Measurements from ENCODE around the gene NOTCH1.

Gene NOTCH1

DNA sequence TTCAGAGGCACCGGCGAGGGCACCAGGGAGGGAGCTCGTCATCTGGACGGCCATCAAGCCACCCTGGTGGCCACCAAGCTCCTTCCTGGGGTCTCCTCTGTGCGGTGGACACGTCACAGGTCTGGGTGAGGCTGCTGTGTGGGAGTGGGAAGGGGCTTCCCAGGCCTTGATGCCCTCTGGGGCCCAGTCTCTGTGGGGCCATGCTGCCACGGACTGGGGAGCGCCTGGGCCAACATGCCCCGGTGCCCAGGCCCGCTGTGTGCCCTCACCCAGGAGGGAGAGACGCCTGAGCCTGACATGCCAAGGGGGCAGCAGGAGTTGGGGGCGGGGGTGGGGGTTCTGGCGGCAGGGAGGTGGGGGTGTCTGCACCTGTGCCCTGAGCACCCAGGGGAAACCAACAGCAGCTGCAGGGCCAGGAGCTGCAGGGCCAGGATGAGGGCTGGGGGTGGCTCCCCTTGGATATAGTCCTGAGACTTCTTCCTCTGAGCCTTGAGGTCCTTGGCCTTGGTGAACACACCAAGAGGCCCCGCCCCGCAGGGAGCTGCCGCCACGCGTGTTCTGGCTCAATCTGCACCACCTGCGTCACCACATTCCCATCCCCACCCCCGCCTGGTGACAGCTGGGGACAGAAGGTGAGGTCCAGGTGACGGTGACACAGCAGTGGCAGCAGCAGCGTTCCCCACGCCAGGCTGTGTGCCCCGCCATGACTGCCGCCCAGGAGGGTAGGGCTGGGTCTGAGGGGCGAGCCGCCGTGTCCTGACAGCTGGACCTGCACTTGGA lies 47.7 kb downstream of the NOTCH1 start:
- no peak for DNase-seq

DNA sequence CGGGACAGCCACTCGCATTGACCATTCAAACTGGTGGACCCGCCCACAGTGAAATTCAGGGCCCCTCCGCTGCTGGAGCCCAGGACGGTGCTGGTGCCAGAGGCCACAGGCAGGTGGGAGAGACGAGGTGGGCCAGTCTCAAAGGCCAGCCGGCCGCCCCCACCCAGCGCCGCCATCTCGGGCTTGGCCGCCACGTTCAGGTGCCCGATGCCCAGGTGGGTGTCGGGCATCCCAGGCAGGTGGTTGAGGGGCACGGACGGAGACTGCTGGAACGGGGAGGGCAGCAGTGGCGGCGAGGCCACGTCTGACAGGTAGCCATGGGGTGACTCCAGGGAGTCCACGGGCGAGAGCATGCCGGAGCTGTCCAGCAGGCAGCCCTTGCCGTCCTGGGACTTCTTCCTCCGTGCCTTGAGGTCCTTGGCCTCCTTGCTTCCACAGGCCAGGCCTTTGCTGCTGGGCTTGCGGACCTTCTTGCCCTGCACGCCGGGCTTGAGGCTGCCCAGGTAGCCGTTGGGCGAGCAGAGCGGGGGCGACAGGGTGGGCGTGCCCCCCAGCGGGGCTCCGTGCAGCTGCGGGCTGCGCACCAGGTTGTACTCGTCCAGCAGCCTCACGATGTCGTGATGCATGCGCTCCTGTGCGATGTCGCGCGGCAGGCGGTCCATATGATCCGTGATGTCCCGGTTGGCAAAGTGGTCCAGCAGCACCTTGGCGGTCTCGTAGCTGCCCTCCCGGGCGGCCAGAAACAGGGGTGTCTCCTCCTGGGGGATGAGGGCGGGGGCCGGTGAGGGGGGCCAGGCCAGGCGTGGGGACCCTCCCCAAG lies 48.8 kb downstream of the NOTCH1 start:
- DNase-seq: no peak

DNA sequence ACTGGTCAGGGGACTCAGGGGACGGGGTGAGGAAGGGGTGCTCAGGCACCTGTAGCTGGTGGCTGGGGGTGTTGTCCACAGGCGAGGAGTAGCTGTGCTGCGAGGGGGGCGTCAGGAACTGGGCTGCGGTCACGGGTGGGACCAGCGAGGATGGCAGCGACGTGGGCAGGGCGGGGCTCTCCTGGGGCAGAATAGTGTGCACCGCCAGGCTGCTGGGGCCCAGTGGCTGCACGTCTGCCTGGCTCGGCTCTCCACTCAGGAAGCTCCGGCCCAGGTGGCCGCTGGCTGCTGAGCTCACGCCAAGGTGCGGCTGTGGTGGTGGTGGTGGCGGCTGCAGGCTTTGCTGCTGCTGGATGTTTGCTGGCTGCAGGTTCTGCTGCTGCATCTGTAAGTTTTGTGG lies 49.7 kb downstream of the NOTCH1 start:
- DNase-seq: no peak

DNA sequence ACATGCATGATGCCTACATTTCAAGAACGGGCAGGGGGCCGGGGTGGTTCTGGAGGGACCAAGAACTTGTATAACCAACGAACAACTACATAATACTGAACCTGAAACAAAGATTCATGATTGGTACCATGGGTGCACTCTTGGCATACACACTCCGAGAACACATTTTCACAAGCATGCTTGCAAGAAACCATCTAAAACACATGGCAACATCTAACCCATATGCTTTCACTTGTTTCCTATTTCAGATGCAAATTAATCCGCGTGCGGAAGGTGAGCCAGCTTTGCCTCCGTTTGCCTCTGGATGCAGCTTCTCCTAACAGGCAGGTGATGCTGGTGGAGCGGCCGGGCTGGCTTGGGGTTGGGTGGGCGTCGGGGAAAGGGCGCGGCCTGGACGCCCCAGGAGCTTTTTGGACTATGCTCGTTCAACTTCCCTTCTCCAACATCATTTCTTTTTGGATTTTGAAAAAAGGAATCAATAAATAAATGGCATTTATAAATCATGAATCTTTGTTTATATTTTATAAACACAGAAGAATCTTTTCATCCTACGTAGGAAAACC lies 50.5 kb downstream of the NOTCH1 start:
- DNase-seq: no peak

DNA sequence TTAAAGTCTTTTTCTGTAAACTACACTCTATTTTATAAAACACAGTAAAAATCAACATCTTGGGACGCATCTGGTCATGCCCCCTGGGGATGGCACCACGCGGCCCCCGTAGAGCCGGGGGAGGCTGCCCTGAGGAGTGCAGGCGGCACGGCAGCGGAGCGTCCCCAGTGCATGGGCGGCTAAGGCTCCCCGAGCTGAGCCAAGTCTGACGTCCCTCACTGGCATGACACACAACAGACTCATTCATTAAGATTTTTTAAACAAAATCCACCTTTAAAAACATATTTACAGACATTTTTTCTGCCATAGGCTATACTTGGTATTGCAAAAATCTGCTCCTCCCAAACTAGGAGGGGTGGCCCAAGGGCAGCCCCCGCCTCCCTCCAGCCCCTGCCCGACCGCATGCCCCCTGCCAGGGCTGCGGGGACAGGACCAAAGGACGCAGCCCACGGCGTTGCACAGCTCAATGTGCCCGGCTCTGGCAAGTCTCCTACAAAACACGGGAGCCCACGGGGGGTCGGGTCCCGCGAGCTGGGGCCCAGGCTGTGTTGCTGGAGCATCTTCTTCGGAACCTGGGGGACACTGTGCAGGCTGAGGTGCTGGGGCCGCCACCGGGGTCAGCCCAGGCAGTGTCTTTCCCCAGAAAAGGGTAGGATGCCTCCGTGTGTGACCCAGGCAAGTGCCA lies 51.2 kb downstream of the NOTCH1 start:
- no peak for DNase-seq

DNA sequence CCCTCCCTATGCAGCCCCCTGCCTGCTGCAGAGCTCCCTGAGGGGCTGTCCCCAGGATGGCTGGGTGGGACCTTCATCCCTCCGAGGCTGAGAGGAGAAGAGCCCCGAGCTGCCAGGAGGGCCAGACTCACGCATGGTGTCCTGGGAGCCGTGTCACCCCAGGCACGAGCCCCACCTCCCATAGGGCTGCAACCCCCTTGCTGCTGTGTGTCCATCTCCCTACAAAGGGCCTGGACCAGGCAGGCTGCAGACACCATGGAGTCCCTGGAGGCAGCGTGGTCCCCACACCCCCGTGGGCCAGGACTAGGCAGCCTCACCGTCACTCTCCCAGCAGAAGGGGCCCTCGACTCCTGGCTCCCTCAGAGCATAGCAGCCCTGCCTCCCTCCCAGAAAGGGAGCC lies 51.8 kb downstream of the NOTCH1 start:
- no peak for DNase-seq

DNA sequence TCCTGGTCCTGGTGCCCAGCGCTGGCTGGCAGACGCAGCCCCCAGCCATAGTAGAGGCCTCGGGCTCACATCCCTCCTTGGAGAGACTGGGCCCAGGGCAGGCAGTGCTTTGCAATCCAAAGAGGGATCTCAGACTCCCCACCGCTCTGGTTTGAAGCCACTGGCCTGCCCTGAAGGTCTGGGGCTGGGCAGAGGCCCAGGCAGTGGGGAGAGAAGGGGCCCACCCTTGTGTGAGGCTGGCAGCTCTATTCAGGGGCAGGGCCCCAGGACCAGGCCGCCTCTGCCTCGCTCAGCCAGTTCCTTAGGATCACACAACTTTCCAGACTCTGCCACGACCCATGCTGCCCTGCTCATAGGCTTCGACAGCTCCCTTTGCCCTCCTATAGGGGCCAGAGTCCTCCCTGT lies 52.3 kb downstream of the NOTCH1 start:
- no peak for DNase-seq

DNA sequence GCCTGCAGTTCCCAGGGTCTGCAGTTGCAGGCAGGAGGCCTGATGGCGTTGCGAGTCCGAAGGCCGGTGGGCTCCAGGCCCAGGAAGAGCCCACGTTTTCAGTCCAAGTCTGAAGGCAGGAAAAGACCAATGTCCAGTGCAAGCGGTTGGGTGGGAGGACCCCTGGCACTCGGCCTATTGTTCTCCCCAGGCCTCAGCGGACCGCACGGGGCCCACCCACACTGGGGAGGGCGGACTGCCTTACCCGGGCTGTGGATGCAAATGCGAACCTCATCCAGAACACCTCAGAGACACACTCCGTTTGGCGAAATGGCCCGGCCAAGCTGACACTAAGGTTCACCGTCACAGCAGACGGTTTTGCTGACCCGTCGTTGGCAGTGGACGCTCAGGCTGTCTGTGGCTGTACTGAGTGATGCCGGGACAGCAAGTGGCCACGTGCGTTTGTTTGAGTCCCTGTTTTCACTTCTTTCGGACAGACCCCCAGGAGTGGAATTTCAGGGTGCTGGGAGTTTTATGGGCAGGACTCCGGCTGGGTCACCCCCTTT lies 52.8 kb downstream of the NOTCH1 start:
- no peak for DNase-seq

DNA sequence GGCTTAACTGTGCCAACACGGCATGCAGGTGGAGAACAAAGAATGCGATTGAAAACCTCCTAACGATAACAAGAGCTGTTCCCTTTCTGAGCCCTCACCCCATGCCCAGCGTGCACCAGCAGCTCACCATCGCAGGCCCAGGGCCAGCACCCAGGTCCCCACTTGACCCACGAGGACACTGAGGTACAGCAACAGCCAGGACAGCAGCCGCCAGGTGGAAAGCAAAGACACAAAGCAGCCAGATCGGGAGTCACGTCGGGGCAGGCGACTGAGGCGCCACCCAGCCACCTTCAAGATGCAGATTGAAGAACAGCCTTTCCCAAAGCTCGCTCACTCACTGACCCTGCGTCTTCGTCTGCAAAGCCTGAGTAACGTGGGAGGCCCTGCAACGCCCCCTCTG lies 56.1 kb downstream of the NOTCH1 start:
- no peak for DNase-seq

DNA sequence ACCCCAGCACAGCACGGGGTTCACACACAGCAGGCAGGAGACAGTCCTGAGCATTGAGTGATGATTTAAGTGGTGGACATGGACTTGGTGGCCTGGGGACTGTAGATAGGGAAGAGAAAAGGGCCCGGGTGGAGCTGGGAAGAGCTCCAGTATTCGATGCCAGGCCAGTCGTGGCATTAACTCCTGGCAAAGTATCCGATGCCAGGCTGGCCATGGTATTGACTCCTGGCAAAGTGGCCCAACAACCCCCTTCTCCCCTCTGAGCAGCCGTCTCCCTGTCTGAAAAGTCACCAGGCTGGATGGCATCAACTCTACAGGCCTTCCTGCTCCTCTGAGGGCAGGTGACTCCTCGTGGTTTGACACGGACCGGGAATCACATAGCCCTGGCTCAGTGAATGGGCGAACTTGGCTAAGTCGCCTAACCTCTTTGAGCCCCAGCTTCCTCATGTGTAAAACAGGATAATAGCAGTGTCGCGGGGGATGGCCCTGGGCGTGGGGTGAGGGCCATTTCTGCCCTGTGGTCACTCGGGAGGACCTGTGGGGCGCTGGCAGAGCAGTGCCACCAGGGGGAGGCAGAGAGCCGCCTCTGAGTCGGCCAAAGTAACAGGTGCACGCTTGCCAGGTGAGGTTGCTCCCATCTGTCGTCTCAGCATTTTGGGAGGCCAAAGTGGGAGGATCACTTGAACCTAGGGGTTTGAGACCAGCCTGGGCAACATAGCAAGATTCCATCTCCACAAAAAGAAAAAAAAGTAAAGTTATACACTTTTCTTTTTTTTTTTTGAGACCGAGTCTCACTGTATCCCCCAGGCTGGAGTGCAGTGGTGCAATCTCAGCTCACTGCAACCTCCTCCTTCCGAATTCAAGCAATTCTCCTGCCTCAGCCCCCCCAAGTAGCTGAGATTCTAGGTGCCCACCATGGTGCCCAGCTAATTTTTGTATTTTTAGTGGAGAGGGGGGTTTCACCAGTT lies 57.3 kb downstream of the NOTCH1 start:
- DNase-seq: peak; percentile 62

DNA sequence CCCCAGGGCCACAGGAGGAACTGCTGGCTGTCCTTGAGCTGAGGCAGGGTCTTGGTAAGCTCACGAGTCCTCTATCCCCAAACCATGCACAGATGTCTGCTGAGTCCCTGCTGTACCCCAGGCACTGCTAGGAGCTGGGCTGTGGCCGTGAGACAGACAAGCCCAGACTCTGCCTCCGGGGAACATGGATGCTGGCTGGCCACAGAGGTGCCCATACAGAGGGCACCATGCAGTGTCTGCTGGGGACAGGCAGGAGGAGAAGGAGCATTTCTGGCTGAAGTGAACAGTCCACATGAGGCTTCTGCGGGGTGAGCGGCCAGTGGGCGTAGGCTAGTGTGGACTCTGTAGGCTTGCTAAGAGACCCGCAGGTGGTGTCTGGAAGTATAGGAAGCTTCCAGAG lies 58.2 kb downstream of the NOTCH1 start:
- no peak for DNase-seq

DNA sequence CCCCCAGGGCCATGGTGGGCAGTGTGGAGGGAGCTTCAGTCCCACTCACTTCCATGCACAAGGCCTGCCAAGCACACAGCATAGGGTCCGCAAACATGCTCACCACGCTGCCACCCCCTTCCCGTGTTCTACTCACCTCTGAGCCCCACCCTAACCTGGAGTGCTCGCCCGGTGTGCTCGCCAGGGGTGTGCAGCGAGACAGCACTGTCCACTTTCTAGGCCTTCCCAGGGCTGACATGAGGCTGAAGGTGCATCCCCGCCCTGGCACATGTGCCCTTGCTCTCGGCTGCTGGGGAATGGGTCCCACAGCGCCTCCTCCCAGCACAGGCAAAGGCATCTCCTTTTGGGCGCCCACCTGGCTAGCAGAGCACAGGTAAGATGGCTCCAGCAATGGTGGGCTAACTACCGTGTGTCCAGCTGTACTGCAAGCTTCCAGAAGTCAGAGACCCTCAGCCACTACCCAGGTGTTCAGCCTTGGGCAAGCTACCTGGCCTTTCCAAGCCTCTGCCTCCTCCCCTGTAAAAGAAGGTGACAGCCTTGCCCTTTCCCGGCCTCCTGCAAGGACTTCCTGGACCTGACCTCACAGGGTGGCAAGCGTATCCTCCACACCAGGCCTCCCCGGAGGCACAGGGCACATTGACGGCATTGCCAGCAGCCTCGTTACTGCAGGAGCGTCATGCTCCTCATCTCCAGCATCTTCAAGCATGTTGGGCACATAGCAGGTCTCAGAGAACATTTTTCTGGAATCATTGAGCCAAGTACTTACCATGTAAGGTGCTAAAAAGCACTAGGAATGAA lies 58.8 kb downstream of the NOTCH1 start:
- DNase-seq: no peak

DNA sequence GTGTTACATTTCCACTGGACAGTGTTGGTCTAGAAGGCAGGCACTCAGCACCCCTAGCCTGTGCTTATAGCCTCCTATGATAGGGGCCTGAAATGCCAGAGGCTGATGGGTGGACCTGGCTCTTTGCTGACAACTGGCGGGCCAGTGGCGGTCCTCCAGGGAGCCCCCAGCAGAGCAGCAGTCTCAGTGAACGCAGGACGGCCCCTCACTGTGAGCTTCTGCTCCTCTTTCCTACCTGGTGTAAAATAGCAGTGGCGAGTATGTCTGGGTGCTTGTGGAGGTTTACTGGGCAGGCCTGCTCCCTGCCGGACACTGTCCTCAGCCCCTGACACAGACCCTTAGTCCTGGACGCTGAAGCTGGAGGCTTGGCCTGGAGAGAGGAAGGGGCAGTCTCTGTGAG lies 59.7 kb downstream of the NOTCH1 start:
- DNase-seq: no peak

DNA sequence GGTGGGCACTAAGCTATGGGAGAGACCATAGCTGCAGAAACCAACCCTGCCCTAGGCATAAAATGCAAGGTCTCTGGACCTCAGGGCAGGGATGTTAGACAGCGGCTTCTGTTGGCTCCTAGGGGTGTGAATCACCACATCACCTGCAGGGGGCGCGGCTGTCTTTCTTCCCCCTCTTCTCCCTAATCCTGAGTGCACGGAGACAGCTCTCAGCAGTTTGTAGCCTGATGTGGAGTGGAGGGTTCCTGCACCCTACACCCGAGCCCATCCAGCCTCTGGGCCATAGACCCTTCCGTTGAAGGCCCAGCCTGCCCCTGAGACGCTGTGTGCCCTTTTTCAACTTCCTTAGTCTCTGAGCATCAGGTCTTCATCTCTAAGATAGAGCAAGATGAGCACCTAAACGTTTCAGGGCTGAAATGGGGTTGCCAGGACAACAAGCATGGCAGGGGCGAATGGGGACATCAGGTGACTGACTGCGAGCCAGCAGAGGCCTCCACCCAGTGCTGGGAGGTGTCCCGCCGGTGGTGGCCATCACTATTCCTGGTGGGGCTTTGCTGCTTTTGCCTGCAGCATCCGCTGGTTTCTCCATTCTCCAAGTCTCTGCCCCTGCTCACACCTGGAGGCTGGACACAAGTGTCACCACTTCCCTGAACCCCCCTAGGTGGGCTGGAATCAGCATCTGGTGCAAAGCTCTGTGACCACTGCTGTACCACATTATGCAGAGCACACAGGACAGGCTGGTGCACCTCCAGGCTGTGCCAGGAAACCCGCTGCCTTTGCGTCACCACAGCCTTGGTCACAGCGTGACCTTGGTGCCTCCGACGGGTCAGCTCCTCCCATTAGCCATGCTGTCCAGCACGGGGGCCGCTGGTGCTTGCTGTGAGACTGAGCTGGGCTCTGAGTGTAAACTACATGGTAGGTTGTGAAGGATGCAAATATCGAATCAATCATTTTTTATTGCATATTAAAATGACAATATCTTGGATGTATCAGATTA lies 60.5 kb downstream of the NOTCH1 start:
- peak; percentile 58 for DNase-seq

DNA sequence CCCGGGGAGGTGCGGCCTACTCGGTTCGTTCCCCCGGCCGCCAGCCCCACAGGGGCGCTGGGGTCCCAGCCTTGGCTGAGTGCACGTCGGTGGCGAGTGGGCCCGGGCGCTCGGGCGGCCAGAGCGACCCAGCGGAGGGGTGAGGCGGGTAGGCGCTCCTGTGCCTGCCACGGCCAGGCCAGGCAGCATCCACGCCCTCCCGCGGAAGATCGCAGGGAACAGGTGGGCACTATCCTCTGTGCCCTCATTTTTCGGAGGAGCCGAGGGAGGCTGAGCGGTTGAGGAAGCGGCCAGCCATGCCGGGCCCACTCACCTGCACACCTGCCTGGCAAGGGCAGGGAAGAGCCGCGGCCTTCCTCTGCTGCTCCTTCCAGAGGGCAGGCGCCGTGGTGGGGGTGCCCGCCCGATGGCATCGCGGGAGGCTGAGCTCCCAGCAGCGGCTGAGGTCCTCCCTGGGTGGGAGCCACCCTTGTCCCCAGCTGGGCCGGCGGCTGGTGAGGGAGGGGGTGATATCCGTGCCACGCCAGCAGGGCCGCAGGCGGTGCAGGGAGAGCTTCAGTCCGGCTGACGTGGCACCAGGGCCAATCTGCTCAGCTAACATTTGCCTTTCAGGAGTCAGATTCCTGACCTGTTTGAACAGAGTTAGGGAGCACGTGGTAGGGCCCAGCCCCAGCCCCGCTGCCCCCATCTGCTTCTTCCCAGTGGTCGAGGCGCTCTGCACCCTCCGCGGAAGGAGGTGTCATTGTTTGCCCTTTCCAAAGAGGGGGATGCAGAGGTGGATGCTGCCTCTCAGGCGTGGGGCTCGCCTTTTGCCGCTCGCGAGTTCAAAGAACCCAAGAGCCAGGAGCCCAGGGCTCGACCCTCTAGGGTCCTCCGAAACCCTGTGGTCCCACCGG lies 61.4 kb downstream of the NOTCH1 start:
- no peak for DNase-seq

DNA sequence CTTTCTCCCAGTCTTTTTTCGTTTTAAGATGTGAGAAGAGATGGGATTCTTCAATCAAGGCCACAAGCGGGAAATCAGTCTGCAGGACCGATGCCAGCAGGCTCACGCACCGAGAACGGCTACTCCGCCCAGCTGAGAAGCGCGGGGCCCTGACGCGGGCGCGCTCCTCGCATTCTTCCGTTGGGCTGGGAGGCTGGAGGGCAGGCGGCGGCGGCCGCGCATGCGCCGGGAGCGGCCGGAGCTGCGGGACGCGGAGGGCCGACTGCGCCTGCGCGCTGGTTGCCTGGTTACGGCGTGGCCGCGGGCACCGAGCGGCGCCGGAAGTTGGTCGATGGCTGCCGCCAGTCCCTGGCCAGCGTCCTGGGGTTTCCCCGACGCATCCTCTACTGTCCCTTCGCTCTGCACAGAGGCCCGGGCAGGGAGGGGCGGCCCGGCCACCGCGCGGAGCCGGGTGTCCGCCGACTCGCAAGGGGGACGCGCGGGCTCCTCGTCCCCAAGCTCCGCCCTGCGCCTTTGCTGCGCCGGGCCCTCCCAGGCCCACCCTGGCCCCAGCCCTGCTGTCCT lies 62.2 kb downstream of the NOTCH1 start:
- DNase-seq: peak; percentile 86

DNA sequence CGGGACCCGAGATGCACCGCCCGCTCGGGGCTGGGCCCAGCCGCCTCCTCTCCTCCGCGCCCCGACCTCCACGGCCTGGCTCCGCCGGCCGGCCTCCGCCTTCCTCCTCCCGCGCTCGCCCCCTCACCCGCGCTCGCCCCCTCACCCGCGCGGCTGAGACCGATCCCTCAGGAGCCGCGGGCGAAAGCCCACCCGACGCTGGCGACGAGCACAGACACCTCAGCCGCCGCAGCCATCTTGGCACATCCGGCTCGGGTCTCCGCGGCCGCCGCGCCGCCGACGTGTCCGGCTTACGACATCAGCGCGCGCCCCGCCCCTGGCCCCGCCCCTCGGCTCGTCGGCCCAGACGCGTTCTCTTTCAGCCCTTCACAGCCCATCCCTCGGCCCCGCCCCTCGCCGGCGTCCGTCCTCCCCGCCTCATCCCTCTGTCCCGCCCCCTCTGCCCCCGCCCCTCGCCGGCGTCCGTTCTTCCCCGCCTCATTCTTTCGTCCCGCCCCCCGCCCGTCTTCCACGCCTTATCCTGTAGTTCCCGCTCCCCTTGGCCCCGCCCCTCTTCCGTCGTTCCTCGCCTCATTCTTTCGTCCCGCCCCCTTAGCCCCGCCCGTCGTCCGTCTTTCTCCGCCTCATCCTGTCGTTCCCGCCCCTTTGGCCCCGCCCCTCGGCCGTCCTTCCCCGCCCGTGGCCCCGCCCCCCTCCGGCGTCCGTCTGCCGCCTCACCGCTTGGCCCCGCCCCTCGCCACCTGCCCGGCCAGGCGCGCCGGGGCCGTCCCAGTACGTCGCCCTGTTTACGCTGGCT lies 62.9 kb downstream of the NOTCH1 start, which contains the start of gene SEC16A:
SEC16A (minus strand) TSS at position 248 of the 796 bp plus-strand sequence. CDS start 5,425 bp downstream, outside the sequence.
- peak; percentile 93 for DNase-seq

Data from NCI-H1105 (cell line).